IPS-18c (cell line): ENCODE measurements around the gene NDRG4.
"Not testable (repeated sequence)": the region's sequence is repeated elsewhere in the genome, so short reads cannot be mapped to it uniquely, and the experiment has no call there.

Experiments used
- H3K4me3 ChIP-seq: 2 replicates; pipeline ENCODE4 v1.7.0; 2013; ENCODE audit warnings: low read depth, mild to moderate bottlenecking, low read length, moderate library complexity; ENCODE audit not compliant: insufficient read depth
- H3K9me3 ChIP-seq: one replicate; pipeline ENCODE4 v1.6.1; 2013; ENCODE audit warnings: mild to moderate bottlenecking, low read length, moderate library complexity; ENCODE audit not compliant: control insufficient read depth, insufficient read depth

Gene NDRG4

GRCh38 chr16:58485184-58485887 is 14.6 kb upstream of the NDRG4 start:
- Histone ChIP-seq H3K9me3 (no peaks in the 10 kb centered on the region), H3K4me3 (no peak overlapping the region)

GRCh38 chr16:58487566-58488351 is 12.2 kb upstream of the NDRG4 start:
- Histone ChIP-seq H3K9me3 (no peaks in the 10 kb centered on the region), H3K4me3 (no peak overlapping the region)

DNA sequence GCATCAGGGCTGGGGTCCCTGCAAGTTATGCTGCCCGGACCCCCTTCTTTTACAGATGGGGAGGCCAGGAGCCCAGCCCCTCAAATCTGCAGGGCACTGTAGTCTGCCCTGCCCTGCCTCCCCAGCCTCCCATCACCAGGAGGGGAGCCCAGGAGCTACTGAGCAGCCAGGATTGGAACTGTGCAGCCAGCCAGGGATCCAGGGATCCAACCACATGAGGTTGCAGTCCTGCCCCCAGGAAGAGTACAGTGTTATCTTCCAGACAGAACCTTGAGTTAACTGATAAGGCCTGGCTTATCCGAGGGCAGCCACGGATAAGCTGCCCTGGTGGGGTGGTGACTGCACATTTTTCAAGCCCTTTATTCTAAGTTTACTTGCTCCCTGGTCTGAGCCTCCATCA is 11.4 kb upstream of the NDRG4 start:
- Histone ChIP-seq H3K4me3 (no peak overlapping the region), H3K9me3 (no peaks in the 10 kb centered on the region)

- H3K4me3 ChIP-seq: no peak overlapping the region
- H3K9me3 ChIP-seq: no peaks in the 10 kb centered on the region
These were observed 9.9 kb upstream of the NDRG4 start for GRCh38 chr16:58490065-58490464.

GRCh38 chr16:58490539-58490938 is 9.4 kb upstream of the NDRG4 start:
- H3K4me3 ChIP-seq, H3K9me3 ChIP-seq: not testable (repeated sequence)

DNA sequence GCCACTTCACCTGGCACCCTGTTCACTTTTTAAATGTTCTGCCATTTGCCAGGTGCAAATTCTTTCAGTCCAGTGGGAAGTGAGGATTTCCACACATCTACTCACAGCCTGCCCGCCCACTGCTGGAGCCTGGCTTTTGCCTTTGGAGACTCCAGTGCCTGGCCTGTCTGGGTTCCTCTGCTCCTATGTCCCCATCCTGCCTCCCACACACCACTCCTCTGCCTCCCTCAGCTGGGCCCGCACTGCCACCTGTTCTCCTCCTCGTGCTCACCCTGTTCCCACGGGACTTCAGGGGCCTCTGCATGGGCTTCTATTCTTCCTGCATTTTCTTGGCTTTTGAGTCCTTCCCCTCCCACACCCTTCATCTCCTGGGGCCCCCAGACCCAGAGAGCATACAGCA is 7.9 kb upstream of the NDRG4 start:
- Histone ChIP-seq H3K9me3 (no peaks in the 10 kb centered on the region), H3K4me3 (no peak overlapping the region)

GRCh38 chr16:58492735-58493134 is 7.2 kb upstream of the NDRG4 start:
- no peaks in the 10 kb centered on the region for H3K9me3 ChIP-seq
- H3K4me3 ChIP-seq: no peak overlapping the region

DNA sequence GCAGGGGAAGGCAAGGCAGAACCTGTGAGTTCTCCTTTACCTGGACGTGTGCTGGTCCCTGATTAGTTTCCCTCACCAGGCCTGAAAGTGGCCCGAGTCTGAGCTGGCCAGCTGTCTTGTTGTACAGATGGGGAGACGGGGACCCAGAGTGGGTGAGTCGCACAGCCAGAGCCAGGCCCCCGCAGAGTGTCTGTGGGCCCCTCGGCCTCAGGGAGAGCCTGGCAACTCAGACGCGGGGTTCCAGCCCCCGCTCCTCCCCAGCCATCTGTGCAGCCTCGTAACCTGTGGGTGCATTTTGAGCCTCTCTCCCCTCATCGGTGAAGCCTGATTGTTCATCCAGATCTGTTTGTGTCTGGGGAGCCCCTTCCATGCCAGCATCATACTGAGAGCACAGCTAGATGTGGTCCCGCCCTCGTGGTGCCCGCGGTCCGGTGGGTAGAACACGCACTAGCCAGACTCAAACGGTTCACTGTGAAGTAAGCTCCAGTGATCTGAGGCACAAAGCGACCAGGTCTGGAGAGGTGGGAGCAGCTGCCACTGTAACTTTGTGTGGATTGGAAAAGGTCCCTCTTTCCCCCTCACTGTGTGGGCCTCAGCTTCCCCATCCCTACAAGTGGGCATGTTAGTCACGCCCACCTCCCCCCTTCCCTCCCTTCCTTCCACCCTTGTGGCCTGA is 6.0 kb upstream of the NDRG4 start:
- Histone ChIP-seq H3K9me3 (no peaks in the 10 kb centered on the region), H3K4me3 (no peak overlapping the region)

DNA sequence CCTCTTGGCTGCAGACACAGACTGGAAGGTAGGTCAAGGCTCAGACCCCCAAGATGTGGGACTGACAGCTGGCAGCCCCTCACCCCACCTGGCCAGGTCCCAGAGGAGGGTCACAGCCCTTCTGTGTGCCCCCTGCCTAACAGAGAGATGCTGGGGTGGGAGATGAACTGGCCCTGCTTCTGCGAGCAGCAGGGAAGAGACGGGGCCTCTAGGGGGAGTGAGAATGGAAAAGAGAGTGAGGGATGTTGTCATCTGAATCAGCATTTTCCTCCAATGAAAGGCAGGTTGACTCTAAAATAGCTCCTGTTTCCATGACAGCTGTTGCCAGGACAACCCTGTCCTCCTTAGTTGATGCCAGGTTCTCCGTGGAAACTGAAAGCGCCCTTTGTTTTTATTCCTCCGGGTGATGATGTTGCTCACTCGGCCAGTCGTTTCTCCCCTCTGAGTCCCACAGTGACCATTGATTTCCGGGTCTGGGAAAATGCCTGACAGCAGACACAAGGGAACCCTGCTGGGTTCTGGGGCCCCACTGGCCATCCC is 4.9 kb upstream of the NDRG4 start:
- H3K4me3 ChIP-seq: no peak overlapping the region

DNA sequence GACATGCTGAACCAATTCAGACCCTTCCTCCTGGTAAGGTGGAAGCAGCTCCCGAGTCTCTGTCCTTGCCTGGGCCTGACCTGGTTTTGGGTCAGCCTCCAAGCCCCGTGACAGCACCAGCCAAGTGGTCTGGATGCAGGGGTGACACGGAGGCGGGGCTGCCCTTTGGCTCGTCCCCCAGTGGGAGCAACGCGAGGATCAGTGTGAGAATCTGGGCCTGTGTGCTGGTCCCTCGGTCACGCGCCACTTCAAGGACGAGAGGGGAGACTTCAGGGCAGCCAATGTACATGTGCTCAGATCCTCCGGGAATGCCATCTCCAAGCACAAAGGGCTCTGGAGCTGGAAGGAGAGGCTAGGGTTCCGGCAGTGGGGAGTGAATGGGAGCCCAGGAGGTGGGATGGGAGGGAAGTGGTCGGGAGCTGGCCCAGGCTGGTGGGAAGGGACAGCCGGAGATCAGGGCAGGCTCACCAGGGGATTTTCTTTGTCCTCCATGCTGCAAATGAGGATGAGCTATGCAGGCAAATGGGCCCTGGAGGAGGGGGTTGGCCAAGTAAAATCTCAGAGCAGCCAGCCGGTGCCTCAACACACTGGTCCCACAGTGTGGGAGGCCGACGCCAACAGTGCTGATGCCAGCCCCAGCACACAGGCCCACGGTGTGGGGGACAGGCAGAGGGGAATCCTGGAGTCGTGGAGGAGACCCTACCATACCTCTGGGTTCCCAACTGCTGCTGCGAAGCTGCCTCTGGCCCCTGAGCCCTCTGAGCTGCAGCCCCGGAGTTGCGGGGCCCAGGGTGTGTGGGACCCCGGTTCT is 4.2 kb upstream of the NDRG4 start:
- no peaks in the 10 kb centered on the region for H3K9me3 ChIP-seq
- H3K4me3 ChIP-seq: no peak overlapping the region

More for the DNA sequence above, 4.9 kb upstream of the NDRG4 start:
- no peaks in the 10 kb centered on the region for H3K9me3 ChIP-seq

GRCh38 chr16:58497468-58497867 is 2.5 kb upstream of the NDRG4 start:
- Histone ChIP-seq H3K9me3 (no peaks in the 10 kb centered on the region), H3K4me3 (no peak overlapping the region)

DNA sequence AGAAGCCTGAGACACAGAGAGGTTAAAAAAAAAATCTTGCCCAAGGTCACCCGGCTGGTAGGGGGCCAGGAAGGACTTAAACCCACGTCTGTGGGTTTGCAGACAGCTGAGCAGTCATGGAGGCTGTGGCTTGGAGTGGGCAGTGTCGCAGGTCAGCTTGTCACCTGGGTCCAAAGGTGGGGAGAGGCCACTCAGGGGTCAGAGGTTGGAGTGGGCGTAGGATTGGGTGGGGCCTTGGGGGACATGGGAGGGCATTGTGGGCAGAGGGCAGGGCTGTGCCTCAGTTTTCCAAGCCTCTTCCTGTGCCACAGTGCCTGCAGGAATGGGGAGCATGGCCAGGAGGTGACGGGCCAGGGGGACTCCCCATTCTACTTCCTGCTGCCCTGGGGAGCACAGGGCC is 2.0 kb upstream of the NDRG4 start:
- no peaks in the 10 kb centered on the region for H3K9me3 ChIP-seq
- H3K4me3 ChIP-seq: no peak overlapping the region

- H3K9me3 ChIP-seq: no peaks in the 10 kb centered on the region
These were observed 1.4 kb upstream of the NDRG4 start for GRCh38 chr16:58498341-58499091.

DNA sequence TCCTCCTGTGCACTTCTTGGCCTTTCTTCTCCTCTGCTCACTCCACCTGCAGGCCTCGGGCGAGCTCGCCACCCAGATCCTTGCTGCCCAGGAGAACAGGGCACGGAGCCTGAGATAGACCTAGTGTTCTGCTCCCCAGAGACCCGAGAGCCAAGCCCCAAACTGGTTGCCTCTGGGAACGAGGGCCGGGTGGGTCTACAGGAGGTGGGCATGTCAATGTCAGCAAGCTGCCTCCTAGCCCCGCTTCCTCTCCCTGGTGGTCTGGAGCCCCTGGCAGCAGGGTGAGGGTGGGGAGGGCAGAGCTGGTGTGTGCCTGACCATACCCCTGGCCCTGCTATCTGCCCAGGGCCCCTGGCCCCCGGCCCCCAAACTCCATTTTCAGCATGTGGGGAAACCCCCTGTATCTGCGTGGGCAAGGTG is 841 bp upstream of the NDRG4 start:
- H3K9me3 ChIP-seq: no peaks in the 10 kb centered on the region
- no peak overlapping the region for H3K4me3 ChIP-seq

More at GRCh38 chr16:58498341-58499091, 1.4 kb upstream of the NDRG4 start:
- no peak overlapping the region for H3K4me3 ChIP-seq

- H3K9me3 ChIP-seq: no peaks in the 10 kb centered on the region
- peak overlapping the region; percentile 78 for H3K4me3 ChIP-seq
These were observed 693 bp downstream of the NDRG4 start for GRCh38 chr16:58500430-58501241.
